CMK (cell line): ENCODE measurements around the gene PACRG.
"Not testable (repeated sequence)": the region's sequence is repeated elsewhere in the genome, so short reads cannot be mapped to it uniquely, and the experiment has no call there.

Experiments
- DNase-seq: peaks from one replicate; pipeline ENCODE4 v3.0.0-alpha.2; 2010; ENCODE audit warnings: low read depth

The PACRG gene

DNA sequence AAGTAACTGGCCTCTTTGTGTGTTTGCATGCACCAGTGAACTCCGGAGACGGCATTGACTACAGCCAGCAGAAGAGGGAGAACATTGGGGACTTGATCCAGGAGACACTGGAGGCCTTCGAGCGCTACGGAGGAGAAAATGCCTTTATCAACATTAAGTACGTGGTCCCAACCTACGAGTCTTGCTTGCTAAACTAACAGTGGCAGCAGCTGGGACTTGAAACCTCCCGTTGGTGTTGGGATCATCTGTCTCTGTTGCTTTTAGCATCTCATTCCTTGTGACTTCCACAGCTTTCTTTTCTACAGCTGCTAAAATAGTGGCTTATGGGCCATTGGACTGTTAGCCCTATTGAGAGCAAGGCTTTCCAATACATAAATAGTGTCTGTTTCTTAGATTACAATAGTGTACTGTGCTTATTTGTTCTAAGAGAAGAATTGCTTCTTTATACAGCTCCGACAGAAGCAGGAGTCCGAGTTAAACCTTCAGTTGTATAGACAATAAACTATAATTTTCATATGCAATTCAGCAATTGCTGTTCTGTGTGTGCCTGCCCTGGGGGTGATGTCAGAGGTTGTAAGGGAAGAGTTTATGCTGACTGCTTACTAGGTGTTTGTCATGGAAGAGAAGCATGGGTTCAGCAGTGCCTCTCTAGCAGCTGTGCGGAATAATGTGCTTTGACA is 587.2 kb downstream of the PACRG start:
- DNase-seq, result no peak

DNA sequence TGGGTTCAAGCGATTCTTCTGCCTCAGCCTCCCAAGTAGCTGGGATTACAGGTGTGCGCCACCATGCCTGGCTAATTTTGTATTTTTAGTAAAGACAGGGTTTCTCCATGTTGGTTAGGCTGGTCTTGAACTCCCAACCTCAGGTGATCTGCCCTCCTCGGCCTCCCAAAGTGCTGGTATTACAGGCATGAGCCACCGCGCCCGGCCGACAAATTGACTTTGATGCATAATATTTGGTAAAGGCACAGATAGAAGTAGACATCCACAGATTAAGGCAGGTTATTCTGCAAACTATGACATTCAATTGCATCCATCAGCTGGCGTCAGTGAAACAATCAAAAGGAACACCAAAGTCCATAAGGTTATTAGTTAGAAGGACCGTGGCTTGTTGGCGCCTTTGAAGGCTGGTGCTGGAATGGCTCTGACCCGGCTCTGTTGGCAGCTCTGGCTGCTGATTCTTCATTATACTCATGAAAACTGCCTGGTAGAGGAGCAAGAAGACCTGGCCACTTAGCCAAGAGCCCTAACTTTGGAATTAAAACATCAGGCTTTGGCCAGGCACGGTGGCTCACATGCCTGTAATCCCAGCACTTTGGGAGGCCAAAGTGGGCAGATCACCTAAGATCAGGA is 589.2 kb downstream of the PACRG start:
- not testable (repeated sequence) for DNase-seq

DNA sequence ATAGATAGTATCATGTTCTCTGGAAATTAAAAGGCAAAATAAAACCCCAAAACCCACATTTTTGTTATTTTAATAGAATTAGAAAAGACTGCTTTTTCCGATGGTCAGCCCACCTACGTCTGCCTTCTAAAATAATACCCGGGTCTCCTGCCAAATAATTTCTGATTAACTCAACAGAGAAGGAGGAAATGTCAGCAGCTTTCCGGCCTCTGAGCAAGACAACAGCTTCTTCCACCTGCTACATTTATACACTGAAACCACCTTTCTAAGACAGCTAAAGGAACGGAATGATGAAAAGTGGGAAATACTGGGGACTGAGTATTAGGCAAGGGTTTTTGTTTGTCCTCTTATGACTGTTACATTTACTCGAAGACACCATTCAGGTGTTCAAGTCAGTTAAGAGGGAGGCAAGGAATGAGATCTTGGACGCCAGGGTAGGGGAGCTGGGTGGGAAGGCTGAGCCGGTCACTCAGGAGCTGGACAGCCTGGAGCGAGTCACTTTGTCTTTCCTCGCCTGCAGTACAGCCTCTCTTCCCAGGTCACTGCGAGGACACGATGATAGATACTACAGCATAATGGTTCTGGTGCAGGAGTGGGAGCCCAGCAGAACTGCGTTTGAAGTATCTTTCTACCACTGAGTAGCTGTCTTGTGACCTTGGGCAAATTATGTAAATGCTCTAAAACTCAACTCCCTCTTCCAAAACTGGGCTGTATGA is 590.5 kb downstream of the PACRG start:
- no peak for DNase-seq

DNA sequence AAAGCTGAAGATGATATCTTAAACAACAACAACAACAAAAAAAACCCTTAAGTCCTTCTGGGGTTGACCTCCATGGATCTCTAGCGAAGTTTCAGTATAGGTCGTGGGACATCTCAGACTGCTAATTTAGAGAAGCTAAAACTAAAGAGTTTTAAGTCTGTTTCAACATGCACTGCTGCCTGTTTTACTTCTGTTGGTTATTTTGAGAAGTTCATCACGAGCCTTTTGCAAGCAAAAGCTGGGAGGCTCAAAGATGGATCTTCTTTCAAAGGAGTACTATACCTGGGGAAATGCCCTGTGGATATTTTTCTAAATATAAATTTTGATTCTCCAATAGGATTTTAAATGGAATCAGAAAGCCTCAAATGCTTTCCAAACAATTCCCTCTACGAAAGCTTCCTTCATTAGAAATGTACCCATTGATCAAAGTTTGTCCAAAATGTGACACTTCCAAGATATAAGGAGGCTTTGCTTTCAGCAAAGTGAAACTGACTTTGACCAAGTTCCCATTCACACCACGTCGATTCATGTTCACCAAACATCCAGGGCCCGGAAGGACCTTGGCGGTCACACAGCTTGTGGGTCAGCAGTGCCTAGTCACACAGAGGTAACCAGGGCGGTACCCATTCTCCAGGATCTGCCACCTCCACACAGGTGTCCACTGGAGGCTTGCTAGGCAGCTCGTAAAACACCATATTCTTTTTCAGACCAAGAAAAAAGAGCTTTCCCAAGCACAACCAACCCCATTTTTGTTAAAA is 592.0 kb downstream of the PACRG start:
- no peak for DNase-seq

DNA sequence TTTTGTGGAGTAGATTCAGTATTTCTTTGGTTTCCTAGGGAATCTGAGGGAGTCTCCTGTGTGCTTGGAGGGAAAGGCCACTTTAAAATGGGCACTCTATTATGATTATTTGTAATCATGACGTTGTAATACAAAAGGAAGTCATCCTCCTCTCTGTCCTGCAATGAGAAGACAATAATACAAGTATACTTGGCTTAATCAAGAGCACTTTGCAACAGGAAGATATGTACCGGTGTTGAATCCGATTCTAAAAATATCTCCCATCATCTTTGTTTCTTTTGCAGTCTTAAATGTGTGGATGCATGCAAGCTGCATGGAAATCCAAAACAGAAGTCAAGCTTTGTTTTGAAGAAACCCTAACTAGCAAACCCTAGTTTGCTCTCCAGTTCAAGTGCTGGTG is 592.6 kb downstream of the PACRG start:
- no peak for DNase-seq

DNA sequence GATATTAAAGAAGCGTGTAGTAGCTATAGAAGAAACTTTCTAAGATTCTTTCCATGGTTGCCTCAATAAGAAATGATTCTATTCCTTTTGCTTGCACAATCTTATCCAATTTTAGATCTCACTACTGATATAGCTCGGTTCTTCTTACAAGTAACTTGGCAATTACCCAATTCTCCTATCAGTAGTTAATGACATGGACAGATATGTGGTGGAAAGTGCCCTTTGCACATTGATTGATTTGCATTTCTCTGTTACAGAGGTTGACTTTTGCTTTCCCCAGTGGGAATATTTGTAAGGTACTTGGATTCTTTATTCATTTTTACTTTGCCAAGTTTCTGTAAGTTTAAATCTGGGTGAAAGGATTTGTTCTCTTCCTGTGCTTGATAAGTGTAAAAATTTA is 593.0 kb downstream of the PACRG start:
- DNase-seq, result no peak

DNA sequence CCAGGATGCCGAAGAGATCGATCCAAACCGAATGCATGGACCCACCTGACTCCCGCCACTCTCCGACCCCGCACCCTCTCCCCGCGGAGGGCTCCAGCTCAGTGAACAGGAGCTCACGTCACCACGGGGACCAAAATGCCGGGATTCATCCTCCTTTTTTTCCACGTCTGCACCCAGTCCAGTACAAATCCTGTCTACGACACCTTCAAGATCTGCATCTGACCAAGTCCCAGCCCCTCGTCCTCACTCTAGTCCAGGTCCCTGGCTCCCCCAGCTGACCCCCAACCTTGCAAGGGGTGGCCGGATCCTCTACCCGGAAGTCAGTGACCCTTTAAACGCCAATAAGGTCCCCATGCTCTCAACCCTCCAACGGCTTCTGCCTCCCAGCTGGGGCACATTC is 593.9 kb downstream of the PACRG start:
- no peak for DNase-seq

DNA sequence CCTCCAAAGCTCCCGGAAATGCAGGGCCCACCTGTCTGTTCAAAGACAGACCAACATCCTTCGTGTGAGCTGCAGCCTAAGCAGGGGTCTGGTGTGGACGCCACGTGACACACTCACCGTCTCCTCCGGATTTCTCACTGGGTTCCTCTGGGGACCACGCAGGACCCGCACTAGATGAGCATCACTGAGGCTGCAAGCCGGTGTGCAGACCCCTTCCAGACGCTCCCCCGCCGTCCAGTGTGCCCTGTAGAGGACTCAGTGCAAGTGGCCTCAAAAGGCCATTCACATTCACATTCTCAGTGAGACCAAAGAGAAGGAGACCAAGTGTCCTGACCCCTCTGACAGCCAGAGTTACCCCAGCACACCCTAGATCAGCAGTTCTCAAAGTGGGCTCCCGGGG is 595.5 kb downstream of the PACRG start:
- DNase-seq, result no peak

DNA sequence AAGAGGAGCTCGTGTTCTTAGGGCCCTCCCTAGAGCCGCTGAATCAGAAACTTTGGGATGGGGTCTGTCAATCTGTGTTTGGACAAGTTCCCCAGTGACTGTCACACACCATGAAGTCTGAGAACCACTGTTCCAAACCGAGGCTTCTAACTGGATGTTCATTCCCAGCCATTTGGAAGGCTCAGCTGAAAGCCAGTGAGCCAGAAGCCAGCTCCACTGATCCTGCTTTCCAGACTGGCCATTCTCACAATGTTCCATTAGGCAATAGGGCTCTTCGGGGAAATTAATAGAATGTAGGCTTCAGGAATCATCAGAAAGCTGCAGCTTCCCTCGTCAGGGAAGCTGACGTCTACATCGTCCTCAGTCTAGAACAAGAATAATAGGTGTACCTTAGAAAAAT is 595.9 kb downstream of the PACRG start:
- no peak for DNase-seq

DNA sequence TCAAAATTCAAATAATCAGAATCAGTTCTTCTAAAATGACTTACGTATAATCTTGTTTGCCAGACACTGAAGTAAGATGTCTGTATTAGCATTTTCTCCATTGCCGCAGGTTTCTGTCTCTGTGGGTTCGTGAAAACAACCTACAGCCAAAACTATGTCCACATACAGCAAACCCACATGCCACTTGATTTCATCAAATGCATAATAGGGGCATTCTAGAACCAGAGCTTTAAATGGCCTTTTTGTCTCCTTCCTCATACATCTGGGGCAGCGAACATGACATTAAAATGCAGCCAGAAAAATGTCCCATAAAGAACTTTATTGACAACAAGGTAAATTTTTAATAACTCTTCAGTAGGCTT is 596.5 kb downstream of the PACRG start:
- no peak for DNase-seq

DNA sequence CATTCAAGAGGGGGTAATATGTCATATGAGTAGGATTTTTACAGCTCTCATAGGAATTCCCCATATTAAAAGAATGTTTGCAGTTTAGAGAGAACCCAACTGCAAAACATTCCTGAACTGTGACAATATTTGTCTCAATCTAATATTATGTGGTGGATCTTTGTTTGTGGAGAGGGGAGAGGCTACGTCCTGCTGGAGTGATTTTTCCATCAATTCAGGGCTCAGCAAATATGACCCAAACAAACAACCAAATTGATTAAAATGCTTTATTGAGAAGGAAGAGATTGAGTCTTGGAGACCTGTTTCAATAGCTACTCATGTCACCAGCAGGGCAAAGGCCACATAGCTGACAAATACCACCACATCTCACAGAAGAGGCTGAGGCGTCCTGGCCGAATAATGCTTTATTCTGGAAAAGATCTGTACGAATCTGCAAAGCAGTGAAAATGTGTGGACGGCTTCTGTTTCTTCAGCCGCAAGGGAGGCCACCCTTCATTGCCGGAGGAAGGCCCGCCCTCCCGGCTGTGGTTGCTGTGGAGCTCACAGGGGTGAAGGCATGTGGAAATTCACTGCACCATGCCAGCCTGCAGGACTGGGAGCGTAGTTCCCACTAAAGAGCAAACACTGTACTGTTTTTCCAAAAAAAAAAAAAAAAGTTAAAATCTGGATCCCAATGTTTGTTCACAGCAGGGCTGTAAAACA is 597.1 kb downstream of the PACRG start:
- no peak for DNase-seq

DNA sequence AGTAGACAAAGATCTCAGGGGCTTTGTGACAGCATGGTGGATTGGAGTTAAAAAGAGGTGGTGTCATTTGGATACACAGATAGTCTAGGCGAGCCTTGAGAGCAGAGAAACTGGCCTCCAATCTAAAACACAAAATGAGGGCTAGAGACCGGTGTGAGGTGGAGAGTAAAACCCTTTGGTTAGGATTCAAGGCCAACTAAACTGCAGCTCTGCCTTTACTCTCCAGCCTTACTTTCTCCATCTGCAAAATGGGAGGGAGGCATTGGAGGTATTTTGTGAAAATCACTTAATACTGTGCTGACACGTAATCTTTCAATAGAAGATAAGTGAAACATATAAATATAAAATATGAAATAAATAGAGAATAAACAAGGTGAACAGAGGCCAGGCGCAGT is 597.6 kb downstream of the PACRG start:
- no peak for DNase-seq

DNA sequence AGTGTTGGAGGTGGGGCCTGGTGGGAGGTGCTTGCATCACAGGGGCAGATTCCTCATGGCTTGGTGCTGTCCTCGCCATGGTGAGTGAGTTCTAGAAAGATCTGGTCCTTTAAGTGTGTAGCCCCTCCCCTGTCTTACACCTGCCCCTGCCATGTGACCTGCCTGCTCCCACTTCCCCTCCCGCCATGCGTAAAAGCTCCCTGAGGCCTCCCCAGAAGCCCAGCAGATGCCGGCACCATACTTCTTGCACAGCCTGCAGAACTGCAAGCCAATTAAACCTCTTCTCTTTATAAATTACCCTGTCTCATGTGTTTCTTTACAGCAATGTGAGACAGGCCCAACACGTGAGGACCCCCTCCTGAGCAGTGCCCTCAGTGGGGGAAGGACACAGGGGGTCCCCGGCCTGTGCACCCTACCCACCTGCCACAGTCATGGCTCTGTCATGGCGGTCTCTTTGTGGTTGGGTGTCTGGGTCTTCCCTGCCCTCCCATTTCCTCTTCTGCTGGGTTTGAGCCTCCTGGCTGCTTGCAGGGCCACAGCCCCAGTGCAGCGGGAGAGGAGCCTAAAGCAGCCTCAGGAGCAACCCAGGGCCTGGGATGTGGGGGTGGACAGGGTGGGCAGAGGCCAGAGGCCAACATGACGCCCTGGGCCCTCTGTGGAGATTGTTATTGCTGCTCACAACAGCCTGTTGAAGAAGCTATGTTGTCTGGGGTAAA is 599.5 kb downstream of the PACRG start:
- no peak for DNase-seq

DNA sequence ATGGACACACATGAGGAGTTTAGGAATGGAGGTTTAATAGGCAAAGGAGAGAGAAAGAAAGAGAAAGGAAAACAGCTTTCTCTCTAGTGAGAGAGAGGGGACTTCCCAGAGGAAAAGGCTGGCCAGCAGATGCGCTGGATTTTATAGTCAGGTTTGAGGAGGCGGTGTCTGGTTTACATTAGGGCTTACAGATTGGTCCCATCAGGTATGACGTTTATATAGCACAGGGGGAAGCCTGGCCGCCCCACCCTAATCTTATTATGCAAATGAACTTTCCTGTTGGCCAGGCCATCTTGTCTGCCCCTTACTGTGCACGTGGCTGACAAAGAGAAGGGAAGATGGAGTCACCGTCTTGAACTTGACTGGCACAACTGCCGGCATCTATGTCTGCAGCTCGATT is 600.1 kb downstream of the PACRG start:
- DNase-seq, result no peak

DNA sequence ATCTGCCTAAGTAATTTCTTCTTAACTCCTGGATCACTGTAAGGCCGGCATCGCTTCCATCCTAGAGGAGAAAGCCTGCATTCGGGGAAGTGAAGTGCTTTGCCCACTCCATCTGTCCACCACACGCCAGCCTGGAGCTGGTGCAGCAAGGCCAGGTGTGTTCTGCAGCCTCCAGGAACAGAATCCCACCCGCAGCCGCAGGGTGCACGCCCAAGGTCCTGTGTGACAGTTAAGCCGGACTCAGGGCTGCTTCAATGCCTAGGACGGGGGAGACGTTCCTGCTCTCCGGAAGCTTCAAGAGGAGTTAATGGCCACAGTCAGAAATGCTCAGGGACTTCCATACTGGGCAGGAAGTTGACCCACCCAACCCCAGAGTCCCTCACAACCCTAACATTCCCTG is 600.6 kb downstream of the PACRG start:
- no peak for DNase-seq

DNA sequence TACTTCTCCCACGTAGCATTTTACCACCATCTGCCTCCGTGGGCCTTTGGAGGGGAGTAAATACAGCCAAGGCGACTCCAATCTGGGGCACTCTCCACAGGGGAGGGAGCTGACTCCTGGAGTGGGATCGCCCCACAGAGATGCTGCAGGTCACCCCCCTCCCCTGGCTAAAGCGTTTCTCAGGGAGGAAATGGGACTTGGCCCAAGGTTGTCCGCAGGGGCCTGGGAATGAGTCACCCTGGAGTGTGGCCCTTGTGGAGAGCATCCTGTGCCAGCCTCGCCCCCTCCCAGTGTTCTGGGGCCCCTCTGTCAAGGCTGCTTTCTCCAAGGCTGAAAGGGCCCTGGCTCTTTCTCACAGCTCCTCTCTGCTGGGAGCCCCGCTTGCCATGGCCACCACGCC is 602.2 kb downstream of the PACRG start:
- no peak for DNase-seq

DNA sequence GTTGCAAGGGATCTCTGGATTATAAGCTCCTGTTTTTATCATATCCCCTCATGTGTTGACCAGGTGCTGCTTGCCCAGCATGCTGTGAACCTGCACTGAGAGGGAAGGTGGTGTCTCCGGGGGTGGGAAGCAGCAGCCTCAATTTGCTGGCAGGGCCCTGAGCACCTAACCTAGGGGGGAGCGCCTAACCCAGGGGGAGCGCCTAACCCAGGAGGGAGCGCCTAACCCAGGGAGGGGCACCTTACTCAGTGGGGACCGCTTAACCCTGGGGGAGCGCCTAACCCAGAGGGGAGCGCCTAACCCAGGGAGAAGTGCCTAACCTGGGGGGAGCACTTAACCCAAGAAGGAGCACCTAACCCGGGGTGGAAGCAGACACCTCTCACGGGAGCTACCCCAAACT is 603.5 kb downstream of the PACRG start:
- DNase-seq, result no peak

DNA sequence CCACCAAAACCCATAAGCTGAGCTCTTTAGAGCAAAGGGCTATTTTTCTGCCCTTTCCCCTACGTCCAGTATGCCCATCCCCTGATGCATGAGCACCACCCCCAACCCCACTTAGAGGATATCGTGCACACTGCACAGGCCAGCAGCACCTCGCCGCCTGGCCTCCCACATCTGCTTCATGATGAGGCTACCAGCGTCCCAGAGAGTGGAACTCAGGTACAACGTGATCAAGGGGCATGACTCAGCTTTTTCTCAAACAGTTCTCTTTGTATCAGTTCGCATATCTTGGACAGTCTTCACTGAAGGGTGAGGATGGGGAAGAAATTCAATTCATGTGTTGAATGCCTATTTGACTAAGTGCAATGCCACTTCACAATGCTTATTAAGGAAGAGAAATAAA is 604.8 kb downstream of the PACRG start:
- DNase-seq, result no peak

DNA sequence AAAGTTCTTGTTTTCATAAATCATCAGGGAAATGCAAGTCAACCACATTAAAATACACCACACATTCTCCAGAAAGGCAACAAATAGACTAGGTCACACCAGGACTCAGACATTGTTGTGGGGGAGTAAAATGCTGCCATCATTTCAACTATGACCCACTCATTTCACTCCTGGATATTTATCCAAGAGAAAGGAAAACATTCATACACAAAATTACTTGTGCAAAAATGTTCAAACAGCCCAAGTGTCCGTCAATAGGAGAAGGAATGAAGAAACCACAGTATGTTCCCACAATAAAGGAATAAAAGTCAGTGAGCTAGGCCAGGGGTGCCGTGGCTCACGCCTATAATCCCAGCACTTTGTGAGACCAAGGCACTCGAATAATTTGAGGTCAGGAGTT is 605.3 kb downstream of the PACRG start:
- DNase-seq, result no peak

DNA sequence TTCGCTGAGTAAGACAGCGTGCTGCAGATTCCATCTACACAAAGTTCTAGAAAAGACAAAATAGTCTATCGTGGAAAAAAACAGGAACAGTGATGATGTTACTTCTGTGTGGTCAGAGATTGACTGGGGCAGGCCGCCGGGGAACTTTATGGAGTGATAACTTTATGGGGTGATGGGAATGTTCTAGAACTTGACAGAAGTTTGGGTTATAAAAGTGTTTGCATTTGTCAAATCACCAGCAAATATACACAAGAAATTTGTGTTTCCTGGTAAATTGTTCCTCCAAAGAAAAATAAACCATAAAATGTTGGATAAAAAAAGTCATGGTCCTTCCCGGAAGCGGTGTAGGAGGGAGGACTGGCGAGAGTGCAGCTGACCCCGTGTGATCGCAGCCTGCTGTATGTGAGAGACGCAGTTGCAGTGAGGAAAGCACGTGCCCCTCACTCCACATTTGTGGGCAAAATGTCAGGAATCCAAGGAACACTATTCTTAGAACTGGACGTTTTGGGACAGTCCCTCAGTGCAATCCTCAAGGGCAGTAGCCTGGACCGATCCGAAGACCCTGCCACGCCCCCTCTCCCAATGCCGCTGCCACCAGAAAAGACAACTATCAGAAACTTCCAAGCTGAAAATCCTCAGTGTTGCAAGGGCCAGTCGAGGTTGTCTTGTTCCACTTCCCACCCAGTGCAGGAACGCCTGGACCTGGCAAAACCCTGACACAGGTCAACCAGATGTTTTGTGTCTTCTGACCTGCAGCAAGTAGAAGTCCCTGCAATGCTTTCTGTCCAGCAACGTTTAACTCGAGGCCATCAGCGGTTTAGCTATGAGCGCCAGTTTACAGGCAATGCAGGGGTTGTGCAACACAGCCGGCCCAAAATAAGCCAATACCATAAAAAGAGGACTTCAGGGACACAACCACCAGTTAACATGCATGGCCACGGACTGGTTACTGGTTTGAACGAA is 606.2 kb downstream of the PACRG start:
- no peak for DNase-seq
